DND-41 (cell line): ENCODE results near the gene STOML1.

Experiments used
- ATAC-seq: fragments of 200-7000 bp; cut with Tn5 transposase; 3 replicates; pipeline ENCODE4 v1.9.1; 2021; ENCODE audit warnings: low read depth; ENCODE audit not compliant: insufficient read depth
- DNase-seq: peaks from one replicate; pipeline ENCODE4 v3.0.0-alpha.2; 2020
- H2AFZ ChIP-seq: 2 replicates; pipeline ENCODE4 v1.6.0; 2012; ENCODE audit warnings: low read depth, low read length
- H3K27ac ChIP-seq: 2 replicates; pipeline ENCODE4 v1.5.1; 2012; ENCODE audit warnings: low read length, inconsistent platforms
- H3K27me3 ChIP-seq: fragments of 200-600 bp; sonication (generic); 2 replicates; pipeline ENCODE4 v1.6.0; 2012; ENCODE audit warnings: low read length, mild to moderate bottlenecking, inconsistent platforms; ENCODE audit not compliant: insufficient read depth, poor library complexity
- H3K36me3 ChIP-seq: 2 replicates; pipeline ENCODE4 v1.5.1; 2012; ENCODE audit warnings: low read length, inconsistent platforms; ENCODE audit not compliant: insufficient read depth
- H3K4me1 ChIP-seq: 2 replicates; pipeline ENCODE4 v1.5.1; 2012; ENCODE audit warnings: mild to moderate bottlenecking, low read length; ENCODE audit not compliant: insufficient read depth
- H3K4me2 ChIP-seq: 2 replicates; pipeline ENCODE4 v1.6.0; 2012; ENCODE audit warnings: mild to moderate bottlenecking, moderate library complexity, low read length, inconsistent platforms; ENCODE audit not compliant: insufficient read depth
- H3K4me3 ChIP-seq, 2 experiments: fragments of 200-600 bp in 1 of 2; shearing (Covaris generic) in 1 of 2; 2 replicates each; pipeline ENCODE4 v1.5.1; 2012 to 2016; ENCODE audit warnings: inconsistent platforms in 2 of 2, low read length in 2 of 2, mild to moderate bottlenecking in 2 of 2, low read depth in 1 of 2, moderate library complexity in 1 of 2
- H3K79me2 ChIP-seq: 2 replicates; pipeline ENCODE4 v1.6.0; 2012; ENCODE audit warnings: low read length, inconsistent platforms; ENCODE audit not compliant: insufficient read depth
- H3K9ac ChIP-seq: 2 replicates; pipeline ENCODE4 v1.6.0; 2012; ENCODE audit warnings: low read depth, mild to moderate bottlenecking, inconsistent platforms, low read length, moderate library complexity
- H3K9me3 ChIP-seq: 2 replicates; pipeline ENCODE4 v1.5.1; 2012; ENCODE audit warnings: low read length, moderate library complexity, mild to moderate bottlenecking, inconsistent platforms; ENCODE audit not compliant: insufficient read depth, severe bottlenecking
- H4K20me1 ChIP-seq: 2 replicates; pipeline ENCODE4 v1.6.0; 2012; ENCODE audit warnings: low read length; ENCODE audit not compliant: insufficient read depth
- EZH2 ChIP-seq: IDR thresholded peaks from 3 replicates; pipeline ENCODE4 v1.6.1; 2012; ENCODE audit warnings: borderline replicate concordance, low read depth, mild to moderate bottlenecking, moderate library complexity, low read length, inconsistent platforms; ENCODE audit not compliant: severe bottlenecking
- TF ChIP-seq, protein P1 (sequence below): IDR thresholded peaks from 2 replicates; pipeline ENCODE4 v1.5.1; 2012; ENCODE audit warnings: borderline replicate concordance, low read length, moderate library complexity, mild to moderate bottlenecking; ENCODE audit not compliant: poor library complexity, severe bottlenecking; ENCODE audit errors: extremely low read depth

The STOML1 gene

DNA sequence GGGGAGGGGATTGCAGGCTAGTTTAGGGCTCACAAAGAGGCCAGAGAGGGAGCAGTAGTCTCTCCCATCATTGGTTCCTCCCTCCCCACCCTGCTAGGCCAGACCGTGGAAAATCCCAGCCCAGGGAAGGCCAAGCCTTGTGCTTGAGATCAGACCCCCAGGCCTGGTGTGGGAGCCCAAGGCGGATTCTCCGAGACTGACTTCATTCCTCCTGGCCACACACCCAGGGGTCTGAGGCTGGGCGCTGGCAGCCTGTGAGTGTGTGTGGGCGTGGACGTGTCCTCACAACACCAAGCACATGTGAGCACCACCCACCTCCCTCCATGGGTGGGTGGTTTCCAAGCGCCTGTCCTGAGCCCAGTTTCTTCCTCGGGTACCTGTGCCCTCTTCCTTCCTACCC lies 61.7 kb downstream of the STOML1 start:
- Histone ChIP-seq H3K9ac (no peak overlapping the region), H3K9me3 (no peaks in the 10 kb centered on the region), H3K27me3 (peaks cover 2% of the 10 kb centered on the region), H3K4me2 (no peak overlapping the region), H3K79me2 (no peaks in the 10 kb centered on the region), H3K4me1 (no peaks in the 10 kb centered on the region), H3K4me3 (no peak overlapping the region), H2AFZ (no peak overlapping the region), H3K27ac (no peak overlapping the region), H4K20me1 (no peaks in the 10 kb centered on the region), H3K36me3 (no peaks in the 10 kb centered on the region)
- TF ChIP-seq EZH2: no peak
- TF ChIP-seq, protein P1, sequence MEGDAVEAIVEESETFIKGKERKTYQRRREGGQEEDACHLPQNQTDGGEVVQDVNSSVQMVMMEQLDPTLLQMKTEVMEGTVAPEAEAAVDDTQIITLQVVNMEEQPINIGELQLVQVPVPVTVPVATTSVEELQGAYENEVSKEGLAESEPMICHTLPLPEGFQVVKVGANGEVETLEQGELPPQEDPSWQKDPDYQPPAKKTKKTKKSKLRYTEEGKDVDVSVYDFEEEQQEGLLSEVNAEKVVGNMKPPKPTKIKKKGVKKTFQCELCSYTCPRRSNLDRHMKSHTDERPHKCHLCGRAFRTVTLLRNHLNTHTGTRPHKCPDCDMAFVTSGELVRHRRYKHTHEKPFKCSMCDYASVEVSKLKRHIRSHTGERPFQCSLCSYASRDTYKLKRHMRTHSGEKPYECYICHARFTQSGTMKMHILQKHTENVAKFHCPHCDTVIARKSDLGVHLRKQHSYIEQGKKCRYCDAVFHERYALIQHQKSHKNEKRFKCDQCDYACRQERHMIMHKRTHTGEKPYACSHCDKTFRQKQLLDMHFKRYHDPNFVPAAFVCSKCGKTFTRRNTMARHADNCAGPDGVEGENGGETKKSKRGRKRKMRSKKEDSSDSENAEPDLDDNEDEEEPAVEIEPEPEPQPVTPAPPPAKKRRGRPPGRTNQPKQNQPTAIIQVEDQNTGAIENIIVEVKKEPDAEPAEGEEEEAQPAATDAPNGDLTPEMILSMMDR: no peak
- DNase-seq: no peak
- ATAC-seq: no peak

DNA sequence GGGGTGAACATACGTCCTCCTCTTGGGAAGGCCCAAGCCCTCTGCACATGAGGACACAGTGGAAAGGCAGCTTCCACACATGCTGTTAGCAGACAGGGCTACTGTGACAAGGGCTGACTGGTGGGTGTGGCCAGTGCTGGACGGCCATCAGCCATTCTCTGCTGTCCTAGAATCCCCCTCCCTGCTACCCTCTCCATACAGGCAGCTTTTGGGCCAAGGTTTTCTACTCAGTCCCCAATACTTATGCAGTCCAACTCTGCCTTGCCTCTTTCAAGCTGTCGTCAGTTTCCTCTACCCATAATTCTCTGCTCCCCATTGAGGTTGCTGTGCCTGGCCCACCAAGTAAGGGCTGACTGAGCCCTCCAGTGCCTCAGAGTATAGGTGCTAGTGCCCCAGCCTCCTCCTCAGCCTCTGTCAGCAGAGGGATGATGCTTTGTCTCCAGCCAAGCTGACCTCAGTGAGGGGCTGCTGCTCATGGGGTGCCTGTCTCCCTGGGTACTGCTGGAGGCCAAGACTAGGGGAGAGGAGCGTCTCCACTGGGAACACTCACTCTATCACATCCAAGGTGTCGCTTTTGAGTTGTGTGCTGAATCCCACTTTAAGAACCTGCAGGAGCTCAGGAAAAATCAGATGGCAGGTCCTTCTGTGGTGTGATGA lies 63.0 kb downstream of the STOML1 start:
- no peak for DNase-seq
- H3K9ac ChIP-seq: no peak overlapping the region
- H3K79me2 ChIP-seq: no peaks in the 10 kb centered on the region
- no peak for ATAC-seq
- no peak overlapping the region for H3K27ac ChIP-seq
- H3K9me3 ChIP-seq: no peaks in the 10 kb centered on the region
- peaks cover 2% of the 10 kb centered on the region for H3K27me3 ChIP-seq
- H3K4me2 ChIP-seq: no peak overlapping the region
- H4K20me1 ChIP-seq: no peaks in the 10 kb centered on the region
- TF ChIP-seq EZH2: no peak
- TF ChIP-seq, protein P1: no peak
- H3K36me3 ChIP-seq: no peaks in the 10 kb centered on the region
- H3K4me3 ChIP-seq: no peak overlapping the region
- H3K4me1 ChIP-seq: no peaks in the 10 kb centered on the region
- H2AFZ ChIP-seq: peak overlapping the region; percentile 33; the same call in 1 of the 2 replicates
